GM19468 (cell line): Measurements from ENCODE around the gene ARHGEF38.

Experiments
- ATAC-seq: cut with Tn5 transposase; IDR thresholded peaks from one replicate; pipeline ENCODE4 v1.9.1; 2021; ENCODE audit warnings: mild to moderate bottlenecking, moderate library complexity, moderate number of reproducible peaks; ENCODE audit not compliant: unreplicated experiment; ENCODE audit errors: extremely low read depth

Gene ARHGEF38

DNA sequence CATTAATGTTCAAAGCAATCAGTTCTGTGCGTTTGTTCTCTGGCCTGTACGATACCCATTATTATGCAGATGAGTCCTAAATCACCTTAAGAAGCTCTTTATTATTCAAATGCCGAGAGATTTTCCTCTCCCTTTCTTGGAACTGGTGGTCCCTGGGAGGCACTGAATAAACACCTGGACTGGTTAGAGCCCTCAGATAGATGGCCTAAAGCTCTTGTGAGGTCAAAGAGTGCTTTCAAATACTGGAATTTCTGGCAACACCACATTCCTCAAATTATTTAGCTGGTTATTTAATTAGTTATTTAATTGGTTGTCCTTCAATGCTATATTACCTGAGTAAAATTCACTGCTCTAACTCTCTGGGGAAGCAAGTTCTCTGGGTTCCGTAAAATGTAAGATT lies 3.0 kb downstream of the ARHGEF38 start:
- no peak for ATAC-seq

- no peak for ATAC-seq
These were observed 3.8 kb downstream of the ARHGEF38 start for GRCh38 chr4:105556206-105556605.

DNA sequence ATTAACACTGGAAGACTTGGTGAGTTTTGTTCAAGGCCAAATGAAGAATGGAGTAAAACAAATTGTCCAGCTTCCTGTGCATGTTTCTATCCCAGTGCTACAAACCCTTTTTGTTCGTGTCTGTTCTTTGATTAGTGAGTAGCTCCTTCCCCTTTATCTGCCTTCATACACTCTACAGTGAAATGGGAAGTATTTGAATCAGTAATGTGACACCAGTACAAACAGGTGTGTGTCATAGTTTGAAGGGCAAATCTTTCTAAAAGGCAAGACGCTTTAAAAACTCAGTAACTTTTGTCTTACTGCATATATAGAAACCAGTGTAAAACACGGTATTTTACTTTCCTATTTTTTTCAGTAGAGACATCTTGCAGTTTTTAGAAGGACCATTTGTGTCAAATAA lies 5.9 kb downstream of the ARHGEF38 start:
- ATAC-seq, result no peak

- no peak for ATAC-seq
These were observed 8.0 kb downstream of the ARHGEF38 start for GRCh38 chr4:105560421-105560848.

GRCh38 chr4:105563352-105563751 lies 10.9 kb downstream of the ARHGEF38 start:
- no peak for ATAC-seq

- no peak for ATAC-seq
These were observed 16.2 kb downstream of the ARHGEF38 start for GRCh38 chr4:105568584-105568983.

- no peak for ATAC-seq
These were observed 16.8 kb downstream of the ARHGEF38 start for GRCh38 chr4:105569057-105569865.

GRCh38 chr4:105569866-105570236 lies 17.4 kb downstream of the ARHGEF38 start:
- no peak for ATAC-seq

GRCh38 chr4:105572296-105572695 lies 19.9 kb downstream of the ARHGEF38 start:
- ATAC-seq, result no peak

DNA sequence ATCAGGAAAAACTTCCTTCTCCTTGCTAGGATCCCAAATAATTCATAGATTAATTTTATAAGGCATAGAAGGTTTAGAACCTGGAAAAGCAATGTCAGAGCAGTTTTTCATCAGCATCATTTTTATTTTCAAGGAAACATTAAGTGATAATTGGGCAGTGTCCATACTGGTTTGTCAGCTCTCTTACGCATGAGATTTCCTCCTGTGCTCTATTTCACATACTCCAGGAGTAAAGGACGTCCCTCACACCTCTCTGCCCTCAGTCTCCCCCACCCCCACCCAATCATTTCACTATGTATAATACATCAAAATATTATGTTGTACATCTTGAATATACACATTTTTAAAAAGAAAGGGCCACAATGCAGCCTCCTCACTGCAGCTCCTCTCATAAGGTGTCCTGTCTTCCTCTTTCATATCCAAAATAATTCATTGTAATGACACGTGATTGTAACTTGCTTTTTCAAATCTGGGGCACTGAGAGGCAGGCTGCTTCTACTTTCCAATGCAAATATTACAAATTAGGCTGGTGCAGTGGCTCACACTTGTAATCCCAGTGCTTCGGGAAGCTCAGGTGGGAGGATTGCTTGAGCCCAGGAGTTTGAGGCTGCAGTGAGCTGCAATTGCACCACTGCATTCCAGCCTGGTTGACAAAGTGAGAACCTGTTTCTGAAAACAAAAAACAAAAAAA lies 34.4 kb downstream of the ARHGEF38 start:
- ATAC-seq, result no peak

- ATAC-seq, result no peak
These were observed 35.4 kb downstream of the ARHGEF38 start for GRCh38 chr4:105587841-105588240.

- no peak for ATAC-seq
These were observed 35.8 kb downstream of the ARHGEF38 start for GRCh38 chr4:105588252-105588651.

DNA sequence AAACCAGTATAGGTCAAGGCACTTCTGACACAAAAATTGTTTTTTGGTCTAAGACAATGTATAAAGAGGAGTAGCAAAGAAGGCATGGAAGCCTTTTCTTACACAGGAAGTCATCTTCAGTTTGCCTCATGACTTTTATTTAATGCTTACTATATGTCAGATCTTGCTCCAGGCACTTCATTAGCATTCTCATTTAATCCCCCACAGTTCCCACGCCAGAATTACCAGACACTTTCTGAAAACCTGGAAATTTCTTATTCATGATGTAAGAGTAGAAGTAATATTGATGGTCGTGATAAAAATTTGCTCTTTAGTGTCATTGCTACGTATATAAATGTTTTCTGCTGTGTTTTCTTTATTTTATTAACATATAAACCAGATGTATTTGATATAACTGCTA lies 39.2 kb downstream of the ARHGEF38 start:
- ATAC-seq, result no peak

- ATAC-seq, result peak; percentile 84
These were observed 41.9 kb downstream of the ARHGEF38 start for GRCh38 chr4:105594099-105595010.

DNA sequence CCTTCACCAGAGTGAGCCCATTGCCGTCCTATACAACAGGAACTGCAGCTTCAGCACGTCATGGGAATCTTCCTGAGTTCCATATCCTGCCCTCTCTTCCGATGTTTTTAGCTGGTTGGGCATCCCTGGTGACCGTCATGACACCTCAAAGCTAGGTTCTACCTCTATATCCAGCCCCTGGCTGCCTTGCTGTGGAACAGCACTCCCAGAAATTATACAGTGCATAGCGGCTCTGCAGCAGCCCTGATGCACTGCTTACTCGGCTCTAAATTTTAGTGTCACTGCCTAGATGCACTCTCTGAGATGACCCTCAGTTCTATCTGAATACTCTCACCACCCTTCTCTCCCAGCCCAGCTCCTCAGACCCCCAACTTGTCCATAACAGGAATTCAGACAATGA lies 44.3 kb downstream of the ARHGEF38 start:
- no peak for ATAC-seq

GRCh38 chr4:105598052-105598451 lies 45.6 kb downstream of the ARHGEF38 start:
- no peak for ATAC-seq

GRCh38 chr4:105598787-105599186 lies 46.4 kb downstream of the ARHGEF38 start:
- ATAC-seq, result no peak

GRCh38 chr4:105599482-105599881 lies 47.1 kb downstream of the ARHGEF38 start:
- ATAC-seq, result no peak

DNA sequence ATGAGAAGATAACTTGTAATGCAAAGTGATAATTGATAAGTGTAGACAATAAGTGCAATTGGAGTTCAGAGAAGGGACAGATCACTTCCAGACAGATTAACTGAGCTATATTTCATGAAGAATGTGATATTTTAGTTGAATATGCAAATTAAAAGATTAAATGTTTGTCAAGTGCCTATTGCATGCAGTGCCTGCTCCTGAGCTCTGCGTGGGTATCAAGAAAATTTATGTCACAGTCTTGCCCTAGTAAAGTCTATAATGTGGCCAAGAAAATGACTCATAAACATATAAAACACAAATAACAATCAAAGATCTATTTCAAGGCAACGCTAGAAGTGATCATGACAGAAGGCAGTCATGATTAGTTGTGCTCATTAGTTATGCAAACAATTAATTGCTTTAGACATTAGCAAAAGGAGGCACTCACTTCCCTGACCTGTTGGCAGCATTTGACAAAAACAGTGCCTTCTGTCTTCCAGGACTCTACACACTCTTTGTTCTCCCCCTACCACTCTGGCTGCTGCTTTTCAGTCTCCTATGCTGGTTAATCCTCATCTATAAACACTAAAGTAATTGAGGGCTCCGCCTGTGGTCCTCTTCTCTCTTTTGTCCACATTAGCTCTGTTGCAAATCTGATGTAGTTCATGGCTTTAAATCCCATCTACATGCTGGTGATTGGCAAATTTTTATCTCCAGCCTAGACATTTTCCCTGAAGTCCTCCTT lies 47.7 kb downstream of the ARHGEF38 start:
- ATAC-seq, result no peak

GRCh38 chr4:105600951-105601350 lies 48.5 kb downstream of the ARHGEF38 start:
- no peak for ATAC-seq
